NB4 (cell line): ENCODE data around the gene HOXC10.

Experiments
- DNase-seq: peaks from one replicate; pipeline ENCODE4 v3.0.0; 2010; ENCODE audit warnings: low read depth
- H3K4me3 ChIP-seq: one replicate; pipeline ENCODE4 v1.5.1; 2011; ENCODE audit warnings: mild to moderate bottlenecking, low read depth, low read length, moderate library complexity
- CTCF ChIP-seq: IDR thresholded peaks from one replicate; pipeline ENCODE4 v1.5.1; 2012; ENCODE audit warnings: low read depth, low read length
- MAX ChIP-seq: IDR thresholded peaks from 2 replicates; pipeline ENCODE4 v1.6.1; 2011; ENCODE audit warnings: low read depth, low read length
- MYC ChIP-seq: IDR thresholded peaks from 2 replicates; pipeline ENCODE4 v1.6.1; 2011; ENCODE audit warnings: low read depth, low read length
- POLR2A ChIP-seq: IDR thresholded peaks from 2 replicates; pipeline ENCODE4 v1.6.1; 2011; ENCODE audit warnings: mild to moderate bottlenecking; ENCODE audit not compliant: insufficient read length; ENCODE audit errors: extremely low read depth

HOXC10 gene

GRCh38 chr12:53987787-53988230, 2.9 kb downstream of the HOXC10 start:
- no peak for TF ChIP-seq POLR2A
- no peak for TF ChIP-seq MYC
- TF ChIP-seq MAX, result no peak
- no peak for TF ChIP-seq CTCF
- H3K4me3 ChIP-seq, result no peak overlapping the region
- DNase-seq, result no peak

GRCh38 chr12:53988541-53989226, 3.7 kb downstream of the HOXC10 start:
- no peak for DNase-seq
- TF ChIP-seq MYC (no peak), POLR2A (no peak), CTCF (no peak), MAX (no peak)
- H3K4me3 ChIP-seq, result peak overlapping the region; percentile 32

- TF ChIP-seq CTCF (peak; percentile 83), POLR2A (no peak)
- peak; percentile 91 for DNase-seq
- H3K4me3 ChIP-seq, result peak overlapping the region; percentile 32
Observed at GRCh38 chr12:53989227-53990113, 4.5 kb downstream of the HOXC10 start.

- TF ChIP-seq POLR2A, result no peak
- no peak for DNase-seq
- no peak overlapping the region for H3K4me3 ChIP-seq
Observed at GRCh38 chr12:53990311-53991076, 5.5 kb downstream of the HOXC10 start.

- no peak for DNase-seq
- TF ChIP-seq CTCF (no peak), MYC (no peak), POLR2A (no peak), MAX (no peak)
- H3K4me3 ChIP-seq, result no peak overlapping the region
Observed at GRCh38 chr12:53991077-53991460, 6.1 kb downstream of the HOXC10 start.

- H3K4me3 ChIP-seq, result no peak overlapping the region
- TF ChIP-seq MYC, result no peak
- no peak for TF ChIP-seq POLR2A
- TF ChIP-seq CTCF, result no peak
- no peak for TF ChIP-seq MAX
Observed at GRCh38 chr12:53992377-53992889, 7.5 kb downstream of the HOXC10 start.

More at GRCh38 chr12:53992377-53992889, 7.5 kb downstream of the HOXC10 start:
- no peak for DNase-seq
